NCI-H748 (cell line): ENCODE data around the gene KIF13A.
"Not testable (repeated sequence)": the region's sequence is repeated elsewhere in the genome, so short reads cannot be mapped to it uniquely, and the experiment has no call there.

Experiments
- DNase-seq: peaks from one replicate; lab custom pipeline; 2025; ENCODE audit not compliant: unreplicated experiment; lab: John Stamatoyannopoulos, UW

KIF13A gene

GRCh38 chr6:17812311-17812710 lies 175.1 kb downstream of the KIF13A start:
- no peak for DNase-seq

GRCh38 chr6:17808609-17809008 lies 178.8 kb downstream of the KIF13A start:
- no peak for DNase-seq

DNA sequence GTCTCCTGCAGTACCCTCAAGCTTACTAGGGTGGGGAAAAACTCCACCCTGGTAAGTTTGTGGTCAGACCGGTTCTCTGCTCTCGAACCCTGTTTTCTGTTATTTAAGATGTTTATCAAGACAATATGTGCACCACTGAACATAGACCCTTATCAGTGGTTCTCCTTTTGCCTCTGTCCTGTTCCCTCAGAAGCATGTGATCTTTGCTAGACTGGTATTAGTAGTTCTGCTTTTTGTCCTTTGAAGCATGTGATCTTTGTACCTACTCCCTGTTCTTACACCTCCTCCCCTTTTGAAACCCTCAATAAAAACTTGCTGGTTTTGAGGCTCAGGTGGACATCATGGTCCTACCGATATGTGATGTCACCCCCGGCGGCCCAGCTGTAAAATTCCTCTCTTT lies 180.0 kb downstream of the KIF13A start:
- DNase-seq: not testable (repeated sequence)

GRCh38 chr6:17803409-17803808 lies 184.0 kb downstream of the KIF13A start:
- no peak for DNase-seq

- DNase-seq: no peak
These were observed 188.8 kb downstream of the KIF13A start for GRCh38 chr6:17798477-17799154.

DNA sequence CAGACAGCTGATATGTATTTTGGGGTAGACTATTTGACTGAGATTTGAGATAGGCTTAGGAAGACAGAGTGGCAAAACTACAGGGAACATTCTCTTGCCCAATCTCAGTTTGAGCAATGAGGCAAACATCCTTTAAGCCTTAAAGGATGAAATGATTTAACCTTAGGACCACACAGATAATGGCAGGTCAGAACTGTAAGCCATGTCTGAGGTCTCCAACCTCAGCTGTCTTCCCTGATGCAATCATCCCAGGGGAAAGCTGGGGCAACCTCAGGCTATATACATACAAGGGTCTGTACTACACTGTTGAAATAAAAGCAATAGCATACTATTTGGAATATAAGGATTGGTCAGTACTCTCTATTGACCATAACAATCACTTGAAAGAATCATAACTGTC lies 196.9 kb downstream of the KIF13A start:
- DNase-seq: no peak

GRCh38 chr6:17785094-17785787 lies 202.2 kb downstream of the KIF13A start:
- DNase-seq: no peak

DNA sequence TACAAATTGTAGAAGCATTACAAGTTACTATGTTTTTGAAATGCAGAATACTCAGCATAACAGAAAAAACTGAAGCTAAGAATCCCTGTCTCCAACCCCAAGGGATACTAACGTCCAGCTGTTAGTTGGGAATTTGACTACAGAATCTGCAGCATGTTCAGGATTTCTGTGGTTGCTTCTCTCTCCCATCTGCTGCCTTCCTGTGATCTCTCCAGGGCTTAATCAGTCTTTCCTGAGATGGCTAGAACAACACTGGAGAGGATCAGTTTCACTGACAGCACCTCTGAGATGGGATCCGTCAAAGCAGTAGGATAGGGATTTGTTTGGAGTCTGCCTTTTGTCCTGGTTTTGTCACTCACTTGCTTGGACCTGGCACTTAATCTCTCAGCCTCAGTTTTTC lies 207.4 kb downstream of the KIF13A start:
- DNase-seq: no peak

GRCh38 chr6:17771609-17772008 lies 215.8 kb downstream of the KIF13A start:
- no peak for DNase-seq

DNA sequence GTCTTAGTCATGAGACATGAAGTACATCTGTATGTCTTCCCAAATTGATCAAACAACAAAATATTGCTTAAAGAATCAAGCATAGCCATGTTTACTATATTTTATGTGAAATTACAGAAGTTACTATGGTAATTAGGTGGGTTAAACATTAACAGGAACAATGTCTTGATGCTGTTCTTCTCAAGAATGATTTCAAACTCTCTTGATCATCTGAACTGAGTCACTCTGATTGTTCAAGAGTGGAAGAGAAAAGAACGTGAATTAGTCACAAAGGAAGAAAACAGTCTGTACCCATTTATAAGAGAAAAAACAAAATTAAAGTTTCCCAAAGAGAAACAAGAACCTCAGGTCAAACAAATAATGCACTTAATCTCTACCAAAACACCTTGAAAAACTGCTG lies 218.6 kb downstream of the KIF13A start:
- no peak for DNase-seq

DNA sequence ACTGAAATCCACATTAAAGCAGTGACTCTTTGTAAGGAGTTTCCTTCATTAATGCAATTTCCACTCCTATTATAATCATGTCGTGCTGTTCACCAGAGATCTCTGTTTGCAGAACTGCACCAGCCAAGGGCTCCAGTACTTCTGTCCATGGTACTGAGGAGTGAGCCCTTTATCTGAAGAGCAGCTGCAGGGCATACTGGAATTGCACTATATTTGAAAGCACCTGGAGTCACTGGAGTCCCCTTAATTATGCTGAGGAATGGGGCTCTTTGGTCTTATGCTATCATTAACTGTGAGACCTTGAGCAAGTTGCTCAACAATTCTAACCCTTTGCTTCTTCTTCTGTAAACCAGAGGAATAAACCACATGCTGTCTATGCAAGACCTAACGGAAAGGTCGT lies 219.0 kb downstream of the KIF13A start:
- DNase-seq: no peak

DNA sequence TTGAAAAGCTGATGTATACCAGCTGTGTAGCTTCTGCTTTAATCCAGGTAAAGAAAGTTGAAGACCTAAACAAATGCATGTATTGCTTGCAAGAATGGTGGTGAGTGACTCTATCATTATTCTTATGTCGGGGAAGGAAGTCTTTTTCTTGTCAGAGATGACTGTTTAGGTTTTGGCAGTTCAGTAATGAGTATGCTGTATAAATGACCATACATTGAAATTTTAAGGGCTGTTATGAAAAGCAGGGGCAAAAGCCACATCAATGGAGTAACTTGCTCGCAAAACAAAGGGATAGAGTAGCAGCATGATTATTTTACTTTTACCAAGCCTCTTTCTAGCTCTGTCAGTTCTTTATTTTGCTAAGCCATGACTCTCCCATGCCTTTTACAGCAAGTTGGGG lies 224.8 kb downstream of the KIF13A start:
- DNase-seq: no peak

- DNase-seq: no peak
These were observed 229.3 kb downstream of the KIF13A start for GRCh38 chr6:17758119-17758518.

GRCh38 chr6:17754254-17754653 lies 233.2 kb downstream of the KIF13A start:
- DNase-seq: no peak

DNA sequence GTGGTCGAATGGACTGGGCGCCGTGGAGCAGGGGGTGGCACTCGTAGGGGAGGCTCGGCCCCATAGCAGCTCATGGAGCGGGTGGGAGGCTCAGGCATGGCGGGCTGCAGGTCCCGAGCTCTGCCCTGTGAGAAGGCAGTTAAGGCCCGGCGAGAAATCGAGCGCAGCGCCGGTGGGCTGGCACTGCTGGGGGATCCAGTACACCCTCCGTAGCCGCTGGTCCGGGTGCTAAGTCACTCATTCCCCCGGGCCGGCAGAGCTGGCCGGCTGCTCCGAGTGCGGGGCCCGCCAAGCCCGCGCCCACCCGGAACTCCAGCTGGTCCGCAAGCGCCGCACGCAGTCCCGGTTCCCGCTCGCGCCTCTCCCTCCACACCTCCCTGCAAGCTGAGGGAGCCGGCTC lies 242.1 kb downstream of the KIF13A start:
- not testable (repeated sequence) for DNase-seq

DNA sequence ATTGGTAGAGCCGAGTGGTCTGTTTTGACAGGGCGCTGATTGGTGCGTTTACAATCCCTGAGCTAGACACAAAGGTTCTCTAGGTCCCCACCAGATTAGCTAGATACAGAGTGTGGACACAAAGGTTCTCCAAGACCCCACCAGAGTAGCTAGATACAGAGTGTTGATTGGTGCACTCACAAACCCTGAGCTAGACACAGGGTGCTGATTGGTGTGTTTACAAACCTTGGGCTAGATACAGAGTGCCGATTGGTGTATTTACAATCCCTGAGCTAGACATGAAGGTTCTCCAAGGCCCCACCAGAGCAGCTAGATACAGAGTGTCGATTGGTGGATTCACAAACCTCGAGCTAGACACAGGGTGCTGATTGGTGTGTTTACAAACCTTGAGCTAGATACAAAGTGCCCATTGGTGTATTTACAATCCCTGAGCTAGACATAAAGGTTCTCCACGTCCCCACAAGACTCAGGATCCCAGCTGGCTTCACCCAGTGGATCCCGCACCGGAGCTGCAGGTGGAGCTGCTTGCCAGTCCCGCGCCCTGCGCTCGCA lies 242.6 kb downstream of the KIF13A start:
- DNase-seq: not testable (repeated sequence)

- DNase-seq: no peak
These were observed 243.2 kb downstream of the KIF13A start for GRCh38 chr6:17744019-17744756.

DNA sequence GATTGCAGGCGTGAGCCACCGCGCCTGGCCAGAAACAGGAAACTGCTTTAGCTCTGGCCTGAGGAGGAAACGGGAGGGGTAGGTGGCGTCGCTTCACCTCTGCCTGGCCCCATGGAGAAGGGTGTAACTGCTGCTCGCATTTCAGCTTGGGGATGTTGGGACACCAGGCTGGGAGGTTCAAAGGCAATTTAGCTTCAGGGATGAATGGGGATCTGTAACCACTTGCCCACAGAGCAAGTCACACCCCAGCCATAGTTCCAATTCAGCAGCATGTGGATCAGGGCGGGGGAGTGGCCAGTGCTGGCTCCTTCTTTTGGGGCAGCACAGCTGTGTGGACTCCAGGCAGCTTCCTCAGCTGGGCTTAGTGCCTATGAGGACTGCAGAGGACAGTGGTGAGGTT lies 245.9 kb downstream of the KIF13A start:
- no peak for DNase-seq

DNA sequence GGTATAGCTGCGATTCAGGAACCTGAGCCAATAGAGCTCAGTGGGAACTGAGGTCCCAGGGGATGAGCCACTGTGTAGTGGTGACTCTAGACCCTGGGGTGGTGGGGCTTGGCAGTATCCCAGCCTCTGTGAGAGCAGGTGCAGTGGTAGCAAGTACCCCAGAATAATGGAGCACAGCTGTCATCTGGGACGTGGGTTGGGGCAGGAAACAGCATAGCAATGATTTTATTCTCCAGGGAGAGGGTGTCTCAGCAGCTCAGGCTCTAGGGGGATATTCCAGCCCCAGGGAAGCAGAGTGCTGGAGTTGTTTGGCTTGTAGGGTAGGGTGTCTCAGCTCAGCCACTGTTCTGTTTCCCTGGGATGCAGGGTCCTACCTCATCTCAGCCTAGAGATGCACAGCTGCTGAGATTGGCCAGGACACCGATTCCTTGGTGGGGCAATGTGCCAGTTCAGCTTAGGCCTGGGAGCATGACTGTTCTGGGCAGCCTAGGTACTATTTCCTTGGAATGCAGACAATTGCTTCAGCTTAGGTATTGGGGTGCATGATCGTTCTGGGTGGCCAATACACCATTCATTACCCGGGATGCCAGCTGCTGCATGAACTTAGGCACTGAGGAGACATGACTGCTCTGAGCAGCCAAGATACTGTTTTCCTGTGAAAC lies 246.7 kb downstream of the KIF13A start:
- no peak for DNase-seq

DNA sequence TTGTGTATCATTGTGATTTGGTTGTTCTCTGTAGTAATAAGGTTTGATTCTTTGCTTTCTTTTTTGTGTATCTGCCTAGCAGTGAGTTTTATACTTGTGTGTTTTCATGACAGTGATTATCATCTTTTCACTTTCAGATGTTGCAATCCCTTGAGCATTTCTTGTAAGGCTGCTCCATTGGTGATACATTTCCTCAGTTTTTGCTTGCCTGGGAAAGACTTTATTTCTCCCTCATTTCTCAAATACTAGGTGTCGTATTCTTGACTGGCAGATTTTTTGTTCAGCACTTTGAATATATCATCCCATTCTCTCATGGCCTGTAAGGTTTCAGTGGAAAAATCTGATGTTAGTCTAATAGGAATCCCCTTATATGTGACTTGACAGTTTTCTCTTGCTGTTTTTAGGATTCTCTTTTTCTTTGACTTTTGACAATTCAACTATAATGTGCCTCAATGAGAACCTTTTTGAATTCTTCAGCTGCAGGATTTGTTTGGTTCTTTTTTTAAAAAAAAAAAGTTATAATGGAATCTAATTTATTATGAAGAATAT lies 249.7 kb downstream of the KIF13A start:
- DNase-seq: no peak

DNA sequence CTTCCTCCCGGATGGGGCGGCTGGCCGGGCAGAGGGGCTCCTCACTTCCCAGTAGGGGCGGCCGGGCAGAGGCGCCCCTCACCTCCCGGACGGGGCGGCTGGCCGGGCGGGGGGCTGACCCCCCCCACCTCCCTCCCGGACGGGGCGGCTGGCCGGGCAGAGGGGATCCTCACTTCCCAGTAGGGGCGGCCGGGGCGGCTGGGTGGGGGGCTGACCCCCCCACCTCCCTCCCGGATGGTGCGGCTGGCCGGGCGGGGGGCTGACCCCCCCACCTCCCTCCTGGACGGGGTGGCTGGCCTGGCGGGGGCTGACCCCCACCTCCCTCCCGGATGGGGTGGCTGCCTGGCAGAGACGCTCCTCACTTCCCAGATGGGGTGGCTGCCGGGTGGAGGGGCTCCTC lies 252.1 kb downstream of the KIF13A start:
- not testable (repeated sequence) for DNase-seq
